Esophagus muscularis mucosa (tissue), 2 donors: ENCODE results near the gene USP16.

Experiments used
- EP300 ChIP-seq: sonication (generic); formaldehyde crosslinking; IDR thresholded peaks from one replicate; pipeline ENCODE4 v1.6.1; 2017; ENCODE audit warnings: antibody characterized with exemption
- POLR2A ChIP-seq: fragments of 450-650 bp; IDR thresholded peaks from one replicate; pipeline ENCODE4 v1.6.1; 2017; ENCODE audit warnings: antibody characterized with exemption, moderate library complexity, mild to moderate bottlenecking, low read depth

DNA sequence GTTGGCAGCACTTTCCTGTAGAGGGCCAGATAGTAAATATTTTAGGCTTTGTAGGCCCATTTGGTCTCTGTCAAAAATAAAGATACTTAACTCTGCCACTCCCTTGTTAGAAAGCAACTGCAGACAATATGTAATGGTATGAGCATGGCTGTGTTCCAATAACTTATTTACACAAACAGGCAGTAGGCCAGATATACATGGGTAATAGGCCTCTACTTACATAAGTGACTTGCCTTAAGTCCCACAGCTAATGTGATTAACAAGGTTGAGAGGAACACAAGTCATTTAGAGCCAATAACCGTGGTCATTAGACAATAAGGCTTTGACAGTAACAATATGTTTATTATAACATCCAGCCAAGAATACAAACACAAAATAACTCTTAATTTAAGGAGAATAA lies 31.5 kb downstream of the USP16 start:
- TF ChIP-seq EP300 = no peak
- TF ChIP-seq POLR2A = no peak
